IMR-90 (cell line): ENCODE data around the gene CCDC141. TPM values are rescaled to one million over a fixed set of nuclear protein-coding genes. Genes with fewer than 3 reads are reported as not detected.

Source experiments
- ATAC-seq: fragments of 200-7000 bp; cut with Tn5 transposase; 2 replicates; pipeline ENCODE4 v1.9.1; 2020; ENCODE audit warnings: low read depth, mild to moderate bottlenecking, moderate library complexity
- BruUV-seq: library from RNA; stranded (reverse); fragments of 400-500 nt; replicated peaks from 2 replicates; lab custom pipeline; 2021; lab: Mats Ljungman, UMichigan
- CTCF ChIA-PET: fragments of 300-600 bp; formaldehyde crosslinking; extraction: SDS; loops from one replicate; lab custom pipeline; 2021; ENCODE audit warnings: antibody characterized with exemption; lab: Yijun Ruan, JAX
- POLR2A ChIA-PET: fragments of 300-600 bp; sonication (Branson Sonifier 250); formaldehyde crosslinking; loops from one replicate; lab custom pipeline; 2022; ENCODE audit warnings: antibody characterized with exemption; ENCODE audit not compliant: unreplicated experiment; lab: Charles Lee
- DNase-seq: peaks from one replicate; pipeline ENCODE4 v3.0.0; 2013
- H2AFZ ChIP-seq: replicated peaks from 2 replicates; pipeline ENCODE3; 2013; ENCODE audit warnings: low read length, mild to moderate bottlenecking; ENCODE audit not compliant: poor library complexity
- H2AK5ac ChIP-seq: 2 replicates; pipeline ENCODE4 v1.6.1; 2013; ENCODE audit warnings: low read depth, low read length, inconsistent platforms
- H2AK9ac ChIP-seq: replicated peaks from 2 replicates; pipeline ENCODE3; 2013; ENCODE audit warnings: mild to moderate bottlenecking, low read depth, low read length, moderate library complexity; ENCODE audit not compliant: poor library complexity
- H2BK120ac ChIP-seq: 2 replicates; pipeline ENCODE4 v1.6.1; 2013; ENCODE audit warnings: low read depth, low read length, inconsistent platforms
- H2BK15ac ChIP-seq: 3 replicates; pipeline ENCODE4 v1.6.1; 2013; ENCODE audit warnings: low read depth, low read length, inconsistent platforms
- H2BK20ac ChIP-seq: 2 replicates; pipeline ENCODE4 v1.6.1; 2013; ENCODE audit warnings: low read depth, mild to moderate bottlenecking, inconsistent platforms, low read length, moderate library complexity
- H2BK5ac ChIP-seq: 2 replicates; pipeline ENCODE4 v1.6.1; 2013; ENCODE audit warnings: mild to moderate bottlenecking, low read depth, low read length, inconsistent platforms; ENCODE audit not compliant: poor library complexity, severe bottlenecking
- H3K14ac ChIP-seq: replicated peaks from 2 replicates; pipeline ENCODE4 v1.6.1; 2013; ENCODE audit warnings: low read depth, low read length, inconsistent platforms
- H3K18ac ChIP-seq: 2 replicates; pipeline ENCODE4 v1.6.1; 2013; ENCODE audit warnings: low read depth, low read length, control low read depth
- H3K23ac ChIP-seq: 2 replicates; pipeline ENCODE4 v1.6.1; 2013; ENCODE audit warnings: low read depth, low read length, inconsistent platforms
- H3K27ac ChIP-seq: 2 replicates; pipeline ENCODE4 v1.5.1; 2013; ENCODE audit warnings: mild to moderate bottlenecking, control low read depth, low read length; ENCODE audit not compliant: insufficient read depth
- H3K27me3 ChIP-seq: 2 replicates; pipeline ENCODE4 v1.6.1; 2013; ENCODE audit warnings: low read length; ENCODE audit not compliant: control insufficient read depth, insufficient read depth
- H3K36me3 ChIP-seq: 2 replicates; pipeline ENCODE4 v1.6.1; 2013; ENCODE audit warnings: low read length, mixed read lengths; ENCODE audit not compliant: control insufficient read depth, insufficient read depth
- H3K4ac ChIP-seq: 2 replicates; pipeline ENCODE4 v1.6.1; 2013; ENCODE audit warnings: low read depth, low read length, inconsistent platforms
- H3K4me1 ChIP-seq: 2 replicates; pipeline ENCODE4 v1.6.1; 2013; ENCODE audit warnings: low read length, mixed read lengths; ENCODE audit not compliant: control insufficient read depth, insufficient read depth
- H3K4me2 ChIP-seq: 2 replicates; pipeline ENCODE4 v1.6.1; 2013; ENCODE audit warnings: low read depth, mild to moderate bottlenecking, control low read depth, low read length, moderate library complexity
- H3K4me3 ChIP-seq: 2 replicates; pipeline ENCODE4 v1.5.1; 2013; ENCODE audit warnings: low read depth, mild to moderate bottlenecking, control low read depth, low read length, moderate library complexity; ENCODE audit not compliant: insufficient read depth
- H3K56ac ChIP-seq: 2 replicates; pipeline ENCODE4 v1.6.1; 2013; ENCODE audit warnings: low read length, inconsistent platforms; ENCODE audit not compliant: insufficient read depth; ENCODE audit errors: extremely low read depth
- H3K79me1 ChIP-seq, 2 experiments: 2 replicates each; pipeline ENCODE4 v1.6.1; 2013; ENCODE audit warnings: low read length in 2 of 2, inconsistent platforms in 1 of 2, low read depth in 1 of 2
- H3K9ac ChIP-seq: 2 replicates; pipeline ENCODE4 v1.6.1; 2013; ENCODE audit warnings: low read depth, low read length, control low read depth
- H3K9me1 ChIP-seq: 2 replicates; pipeline ENCODE4 v1.6.1; 2013; ENCODE audit warnings: low read length, inconsistent platforms; ENCODE audit not compliant: insufficient read depth
- H3K9me3 ChIP-seq: 2 replicates; pipeline ENCODE4 v1.6.1; 2013; ENCODE audit warnings: low read length; ENCODE audit not compliant: control insufficient read depth, insufficient read depth
- H4K20me1 ChIP-seq: 2 replicates; pipeline ENCODE4 v1.6.1; 2013; ENCODE audit warnings: low read length, inconsistent platforms; ENCODE audit not compliant: insufficient read depth
- H4K5ac ChIP-seq: 2 replicates; pipeline ENCODE4 v1.6.1; 2013; ENCODE audit warnings: mild to moderate bottlenecking, low read depth, low read length, control low read depth
- H4K8ac ChIP-seq, 2 experiments: 2 replicates each; pipeline ENCODE4 v1.6.1; 2013; ENCODE audit warnings: low read depth in 2 of 2, low read length in 2 of 2, control low read depth in 1 of 2, inconsistent platforms in 1 of 2
- H4K91ac ChIP-seq: 2 replicates; pipeline ENCODE4 v1.6.1; 2013; ENCODE audit warnings: low read depth, low read length, inconsistent platforms; ENCODE audit not compliant: insufficient read depth
- CEBPB ChIP-seq: IDR thresholded peaks from 2 replicates; pipeline ENCODE4 v1.6.1; 2012; ENCODE audit warnings: low read depth, low read length, improper control_type of control experiment
- MAFK ChIP-seq: IDR thresholded peaks from 2 replicates; pipeline ENCODE4 v1.6.1; 2012; ENCODE audit warnings: low read depth, low read length, improper control_type of control experiment
- MAZ ChIP-seq: IDR thresholded peaks from 2 replicates; pipeline ENCODE4 v1.6.1; 2012; ENCODE audit warnings: low read depth, mild to moderate bottlenecking, low read length, improper control_type of control experiment, moderate library complexity, borderline replicate concordance
- MXI1 ChIP-seq: IDR thresholded peaks from 2 replicates; pipeline ENCODE4 v1.6.1; 2012; ENCODE audit warnings: low read depth, mild to moderate bottlenecking, low read length, moderate library complexity, borderline replicate concordance
- NFE2L2 ChIP-seq: fragments of 150-350 bp; IDR thresholded peaks from 2 replicates; pipeline ENCODE4 v1.6.1; 2016; ENCODE audit warnings: low read depth, mild to moderate bottlenecking, low read length
- RFX5 ChIP-seq: IDR thresholded peaks from 2 replicates; pipeline ENCODE4 v1.8.0; 2012; ENCODE audit warnings: low read depth, mild to moderate bottlenecking, low read length, moderate library complexity
- WGBS, 2 experiments: methylation state at CpG; one replicate each; pipeline versions ENCODE4 v1.1.5 to v1.1.7; 2013; ENCODE audit warnings: missing lambda C conversion rate in 2 of 2; ENCODE audit not compliant: insufficient read length in 1 of 2; ENCODE audit errors: extremely low coverage in 2 of 2; 5-methylcytosine and 5-hydroxymethylcytosine counted together
- dilution Hi-C: fragments of 300-500 bp; cut with HindIII; formaldehyde crosslinking; loops from one replicate; pipeline ENCODE4 v1.14.3; 2018; ENCODE audit warnings: low sequenced_read_pairs; ENCODE audit not compliant: unreplicated experiment
- in situ Hi-C: fragments of 300-500 bp; cut with MboI; formaldehyde crosslinking; loops from 3 replicates; pipeline ENCODE4 v1.14.3; 2019; ENCODE audit warnings: low sequenced_read_pairs, inconsistent platforms, mixed read lengths
- intact Hi-C: fragments of 100-400 bp; cut with micrococcal nuclease; formaldehyde crosslinking; loops from 2 replicates; pipeline ENCODE4 v1.10.0; 2022
- polyA plus RNA-seq, 3 experiments: library from polyadenylated mRNA; depleted of rRNA; stranded (reverse); fragments of >200 nt; gene quantifications; 2 replicates each; pipeline ENCODE4 v1.2.3, GENCODE V29; 2012; ENCODE audit warnings: low replicate concordance in 1 of 3
- total RNA-seq: library from RNA; depleted of rRNA; stranded (reverse); fragments of >200 nt; gene quantifications from 2 replicates; pipeline ENCODE4 v1.2.3, GENCODE V29; 2012
- TF ChIP-seq, protein P1 (sequence below): conservative IDR thresholded peaks from 2 replicates; pipeline ENCODE4 v1.5.1; 2012; ENCODE audit warnings: mild to moderate bottlenecking, low read depth, low read length, improper control_type of control experiment
- TF ChIP-seq, protein P2 (sequence below): fragments of 150-350 bp; IDR thresholded peaks from 2 replicates; pipeline ENCODE4 v1.6.1; 2016; ENCODE audit warnings: low read depth, mild to moderate bottlenecking, low read length, moderate library complexity, borderline replicate concordance

The CCDC141 gene
- total and polyA plus RNA-seq, 2 of the 4 experiments (the other 2 are of a cell fraction): not detected

DNA sequence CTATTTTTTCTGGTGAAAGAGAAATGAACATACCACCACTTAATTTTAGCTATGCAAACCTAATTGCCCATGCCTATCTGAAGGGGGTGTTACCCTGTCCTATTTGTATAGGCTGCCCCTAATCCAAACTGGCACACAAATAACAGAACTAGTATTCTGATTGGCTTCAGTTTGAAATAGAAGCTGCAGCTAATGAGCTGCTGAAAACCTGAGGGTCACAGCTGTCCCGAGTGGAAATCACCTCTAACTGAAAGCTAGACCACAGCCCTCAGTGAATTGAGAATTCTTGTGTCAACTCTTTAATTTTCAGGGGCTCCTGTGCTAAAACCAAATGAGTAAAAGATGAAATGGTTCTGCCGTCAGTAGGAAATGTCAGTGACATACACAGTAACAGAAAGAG lies 28.7 kb downstream of the CCDC141 start:
- H4K20me1 ChIP-seq: no peaks in the 10 kb centered on the region
- H3K9me1 ChIP-seq: no peaks in the 10 kb centered on the region
- H3K79me1 ChIP-seq: no peaks in the 10 kb centered on the region
- no peak overlapping the region for H3K14ac ChIP-seq
- DNase-seq (no peak), ATAC-seq (no peak)
- no peak overlapping the region for H3K4me3 ChIP-seq
- no CpG with 5 or more reads among the region's 2 CpGs for WGBS, 2 experiments
- H3K56ac ChIP-seq: no peak overlapping the region
- TF ChIP-seq NFE2L2: no peak
- no peak for TF ChIP-seq MAZ
- TF ChIP-seq CEBPB: no peak
- no peak for TF ChIP-seq RFX5
- no peak for TF ChIP-seq MXI1
- TF ChIP-seq, protein P1, sequence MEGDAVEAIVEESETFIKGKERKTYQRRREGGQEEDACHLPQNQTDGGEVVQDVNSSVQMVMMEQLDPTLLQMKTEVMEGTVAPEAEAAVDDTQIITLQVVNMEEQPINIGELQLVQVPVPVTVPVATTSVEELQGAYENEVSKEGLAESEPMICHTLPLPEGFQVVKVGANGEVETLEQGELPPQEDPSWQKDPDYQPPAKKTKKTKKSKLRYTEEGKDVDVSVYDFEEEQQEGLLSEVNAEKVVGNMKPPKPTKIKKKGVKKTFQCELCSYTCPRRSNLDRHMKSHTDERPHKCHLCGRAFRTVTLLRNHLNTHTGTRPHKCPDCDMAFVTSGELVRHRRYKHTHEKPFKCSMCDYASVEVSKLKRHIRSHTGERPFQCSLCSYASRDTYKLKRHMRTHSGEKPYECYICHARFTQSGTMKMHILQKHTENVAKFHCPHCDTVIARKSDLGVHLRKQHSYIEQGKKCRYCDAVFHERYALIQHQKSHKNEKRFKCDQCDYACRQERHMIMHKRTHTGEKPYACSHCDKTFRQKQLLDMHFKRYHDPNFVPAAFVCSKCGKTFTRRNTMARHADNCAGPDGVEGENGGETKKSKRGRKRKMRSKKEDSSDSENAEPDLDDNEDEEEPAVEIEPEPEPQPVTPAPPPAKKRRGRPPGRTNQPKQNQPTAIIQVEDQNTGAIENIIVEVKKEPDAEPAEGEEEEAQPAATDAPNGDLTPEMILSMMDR: no peak
- TF ChIP-seq, protein P2, sequence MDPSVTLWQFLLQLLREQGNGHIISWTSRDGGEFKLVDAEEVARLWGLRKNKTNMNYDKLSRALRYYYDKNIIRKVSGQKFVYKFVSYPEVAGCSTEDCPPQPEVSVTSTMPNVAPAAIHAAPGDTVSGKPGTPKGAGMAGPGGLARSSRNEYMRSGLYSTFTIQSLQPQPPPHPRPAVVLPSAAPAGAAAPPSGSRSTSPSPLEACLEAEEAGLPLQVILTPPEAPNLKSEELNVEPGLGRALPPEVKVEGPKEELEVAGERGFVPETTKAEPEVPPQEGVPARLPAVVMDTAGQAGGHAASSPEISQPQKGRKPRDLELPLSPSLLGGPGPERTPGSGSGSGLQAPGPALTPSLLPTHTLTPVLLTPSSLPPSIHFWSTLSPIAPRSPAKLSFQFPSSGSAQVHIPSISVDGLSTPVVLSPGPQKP: no peak
- no peak for TF ChIP-seq MAFK
- no peaks in the 10 kb centered on the region for H3K9me3 ChIP-seq
- no peak overlapping the region for H2BK5ac ChIP-seq
- ChIA-PET CTCF (no interaction called here), POLR2A (no interaction called here)
- no peaks in the 10 kb centered on the region for H3K27me3 ChIP-seq
- H2AK5ac ChIP-seq: no peak overlapping the region
- H3K4me1 ChIP-seq: no peaks in the 10 kb centered on the region
- H3K4ac ChIP-seq: no peak overlapping the region
- no peak overlapping the region for H2AK9ac ChIP-seq
- H3K9ac ChIP-seq: no peak overlapping the region
- H3K23ac ChIP-seq: no peak overlapping the region
- dilution Hi-C loops (no loop called here), intact Hi-C loops (no loop called here), in situ Hi-C loops (no loop called here)
- no peak overlapping the region for H2BK20ac ChIP-seq
- no peaks in the 10 kb centered on the region for H3K36me3 ChIP-seq
- no peak overlapping the region for H4K91ac ChIP-seq
- H4K8ac ChIP-seq: no peak overlapping the region
- no peak overlapping the region for H3K18ac ChIP-seq
- H4K5ac ChIP-seq: no peak overlapping the region
- H3K4me2 ChIP-seq: no peak overlapping the region
- H2BK15ac ChIP-seq: no peak overlapping the region
- no peak overlapping the region for H3K27ac ChIP-seq
- no peak overlapping the region for H2BK120ac ChIP-seq
- BruUV-seq: no TSS peak
- H2AFZ ChIP-seq: no peak overlapping the region
